GM12875 (cell line): ENCODE data around the gene KRT86.

Experiments
- H3K4me3 ChIP-seq: one replicate; pipeline ENCODE4 v1.5.1; 2011; ENCODE audit warnings: low read depth, low read length, control low read depth
- TF ChIP-seq, protein P1 (sequence below): IDR thresholded peaks from 2 replicates; pipeline ENCODE4 v1.5.1; 2011; ENCODE audit warnings: low read depth, mild to moderate bottlenecking, control low read depth, inconsistent platforms, low read length, moderate library complexity, borderline replicate concordance; ENCODE audit not compliant: insufficient read depth

KRT86 gene

DNA sequence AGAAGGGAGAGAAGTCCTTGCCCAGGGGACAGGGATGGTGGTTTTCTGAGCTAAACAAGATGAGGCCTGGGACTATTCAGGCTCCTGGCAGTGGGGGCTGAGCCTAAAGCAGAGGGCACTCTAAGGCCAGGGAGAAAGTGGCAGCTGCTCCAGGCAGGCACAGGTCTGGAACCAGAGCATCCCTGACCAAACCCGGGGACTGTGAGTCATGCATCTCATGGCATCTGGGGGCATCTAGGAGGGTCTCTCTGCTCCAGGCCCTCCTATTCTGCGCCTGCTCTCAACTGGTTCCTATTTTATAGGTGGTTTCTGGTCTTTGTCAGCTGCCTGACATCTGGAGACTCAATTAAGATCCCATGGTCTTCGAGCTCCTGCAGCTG is 29.8 kb upstream of the KRT86 start:
- H3K4me3 ChIP-seq = peak overlapping the region; percentile 63
- TF ChIP-seq, protein P1, sequence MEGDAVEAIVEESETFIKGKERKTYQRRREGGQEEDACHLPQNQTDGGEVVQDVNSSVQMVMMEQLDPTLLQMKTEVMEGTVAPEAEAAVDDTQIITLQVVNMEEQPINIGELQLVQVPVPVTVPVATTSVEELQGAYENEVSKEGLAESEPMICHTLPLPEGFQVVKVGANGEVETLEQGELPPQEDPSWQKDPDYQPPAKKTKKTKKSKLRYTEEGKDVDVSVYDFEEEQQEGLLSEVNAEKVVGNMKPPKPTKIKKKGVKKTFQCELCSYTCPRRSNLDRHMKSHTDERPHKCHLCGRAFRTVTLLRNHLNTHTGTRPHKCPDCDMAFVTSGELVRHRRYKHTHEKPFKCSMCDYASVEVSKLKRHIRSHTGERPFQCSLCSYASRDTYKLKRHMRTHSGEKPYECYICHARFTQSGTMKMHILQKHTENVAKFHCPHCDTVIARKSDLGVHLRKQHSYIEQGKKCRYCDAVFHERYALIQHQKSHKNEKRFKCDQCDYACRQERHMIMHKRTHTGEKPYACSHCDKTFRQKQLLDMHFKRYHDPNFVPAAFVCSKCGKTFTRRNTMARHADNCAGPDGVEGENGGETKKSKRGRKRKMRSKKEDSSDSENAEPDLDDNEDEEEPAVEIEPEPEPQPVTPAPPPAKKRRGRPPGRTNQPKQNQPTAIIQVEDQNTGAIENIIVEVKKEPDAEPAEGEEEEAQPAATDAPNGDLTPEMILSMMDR = no peak

DNA sequence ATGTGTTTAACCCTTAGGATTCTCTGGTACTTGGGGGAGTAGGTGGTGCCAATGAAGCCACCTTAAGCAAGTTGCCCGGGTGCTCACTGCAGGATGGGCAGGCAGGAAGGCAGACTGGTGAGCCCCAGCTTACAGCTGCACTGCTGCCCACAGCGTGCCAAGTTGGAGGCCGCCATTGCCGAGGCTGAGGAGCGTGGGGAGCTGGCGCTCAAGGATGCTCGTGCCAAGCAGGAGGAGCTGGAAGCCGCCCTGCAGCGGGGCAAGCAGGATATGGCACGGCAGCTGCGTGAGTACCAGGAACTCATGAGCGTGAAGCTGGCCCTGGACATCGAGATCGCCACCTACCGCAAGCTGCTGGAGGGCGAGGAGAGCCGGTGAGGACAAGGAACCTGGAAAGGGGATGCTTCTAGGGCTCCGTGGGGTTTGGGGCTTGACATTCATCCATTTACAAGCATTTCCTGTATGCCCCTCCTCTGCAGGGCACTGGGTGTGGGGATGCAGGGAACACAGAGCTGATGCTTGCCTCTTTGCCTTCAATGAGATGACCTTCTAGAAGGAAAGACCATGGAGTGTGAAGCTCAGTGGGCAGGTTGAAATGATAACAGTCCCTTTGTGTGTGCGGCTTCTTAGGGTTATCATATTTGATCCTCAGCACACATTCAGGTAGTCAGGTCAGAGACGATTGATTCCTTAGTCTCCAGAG is 29.0 kb upstream of the KRT86 start:
- peak overlapping the region; percentile 46 for H3K4me3 ChIP-seq

DNA sequence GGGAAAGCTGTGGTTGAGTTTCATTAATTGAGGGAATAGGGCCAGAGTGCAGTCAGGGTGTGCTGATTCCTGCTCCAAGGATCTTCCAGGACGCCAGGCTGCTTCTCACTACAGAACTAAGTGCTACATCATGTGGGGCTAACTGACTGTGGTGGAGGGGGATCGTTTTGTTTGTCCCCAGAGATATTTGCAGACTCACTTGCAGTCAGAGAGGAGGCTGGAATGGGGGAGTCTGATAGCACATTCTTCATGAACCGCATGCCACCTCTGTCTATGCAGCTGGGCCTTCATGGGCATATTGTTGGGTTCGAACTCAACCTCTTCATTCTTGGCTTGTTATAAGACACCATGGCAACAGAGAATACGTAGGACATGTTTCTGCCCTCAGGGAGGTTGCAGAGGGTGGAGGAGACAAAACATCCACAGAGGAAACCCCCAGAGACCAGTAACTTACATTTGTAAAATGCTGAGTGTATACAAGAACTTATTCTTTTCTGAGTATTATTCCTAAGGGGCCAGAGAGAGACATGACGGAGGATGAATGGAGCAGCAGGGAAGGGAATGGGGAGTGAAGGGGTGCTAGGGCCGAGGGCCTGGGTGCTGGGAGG is 28.4 kb upstream of the KRT86 start:
- peak overlapping the region; percentile 46 for H3K4me3 ChIP-seq
- TF ChIP-seq, protein P1 = no peak

More for the DNA sequence above, 29.0 kb upstream of the KRT86 start:
- TF ChIP-seq, protein P1 = no peak

DNA sequence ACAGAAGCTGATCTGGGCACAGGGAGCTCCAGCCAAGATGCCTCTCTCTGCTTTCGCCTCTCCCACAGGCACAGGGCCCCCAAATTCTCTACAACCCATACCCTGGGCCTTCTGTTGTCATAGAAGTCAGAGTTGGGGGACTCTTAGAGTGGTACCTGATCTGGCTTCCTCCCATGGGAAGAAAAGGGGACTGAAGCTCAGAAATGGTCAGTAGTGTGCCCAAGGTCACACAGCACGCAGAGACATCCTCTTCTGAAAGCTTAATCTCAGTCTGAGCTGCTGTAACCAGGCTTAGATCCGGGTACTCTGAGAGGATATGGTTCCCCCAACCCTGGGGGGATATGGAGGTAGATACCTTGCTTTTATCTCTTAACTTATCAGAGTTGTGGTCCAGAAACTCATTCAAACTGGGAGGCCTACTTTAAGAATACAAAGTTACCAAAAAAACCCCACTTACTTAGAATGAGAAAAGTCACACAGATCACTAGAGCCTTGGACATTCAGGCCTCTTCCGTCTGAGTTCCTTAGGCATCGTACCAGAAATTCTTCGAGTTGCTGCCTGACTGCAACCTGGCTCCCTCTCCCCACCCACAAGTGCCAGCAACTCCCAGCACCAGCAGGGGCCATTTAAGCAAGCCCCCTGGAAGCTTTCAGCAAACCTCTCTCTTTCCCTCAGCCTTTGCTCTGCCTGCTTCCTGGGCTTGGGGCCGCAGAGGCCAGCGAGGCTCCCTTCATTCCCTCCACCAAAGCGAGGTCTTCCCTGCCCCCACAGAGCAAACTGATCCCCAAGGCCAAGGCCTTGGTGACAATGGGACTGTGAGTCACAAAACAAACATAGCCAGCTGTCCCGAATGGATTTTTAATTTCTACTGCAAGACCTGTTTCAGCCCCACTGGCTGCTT is 27.5 kb upstream of the KRT86 start:
- H3K4me3 ChIP-seq = peak overlapping the region; percentile 46
- TF ChIP-seq, protein P1 = no peak

DNA sequence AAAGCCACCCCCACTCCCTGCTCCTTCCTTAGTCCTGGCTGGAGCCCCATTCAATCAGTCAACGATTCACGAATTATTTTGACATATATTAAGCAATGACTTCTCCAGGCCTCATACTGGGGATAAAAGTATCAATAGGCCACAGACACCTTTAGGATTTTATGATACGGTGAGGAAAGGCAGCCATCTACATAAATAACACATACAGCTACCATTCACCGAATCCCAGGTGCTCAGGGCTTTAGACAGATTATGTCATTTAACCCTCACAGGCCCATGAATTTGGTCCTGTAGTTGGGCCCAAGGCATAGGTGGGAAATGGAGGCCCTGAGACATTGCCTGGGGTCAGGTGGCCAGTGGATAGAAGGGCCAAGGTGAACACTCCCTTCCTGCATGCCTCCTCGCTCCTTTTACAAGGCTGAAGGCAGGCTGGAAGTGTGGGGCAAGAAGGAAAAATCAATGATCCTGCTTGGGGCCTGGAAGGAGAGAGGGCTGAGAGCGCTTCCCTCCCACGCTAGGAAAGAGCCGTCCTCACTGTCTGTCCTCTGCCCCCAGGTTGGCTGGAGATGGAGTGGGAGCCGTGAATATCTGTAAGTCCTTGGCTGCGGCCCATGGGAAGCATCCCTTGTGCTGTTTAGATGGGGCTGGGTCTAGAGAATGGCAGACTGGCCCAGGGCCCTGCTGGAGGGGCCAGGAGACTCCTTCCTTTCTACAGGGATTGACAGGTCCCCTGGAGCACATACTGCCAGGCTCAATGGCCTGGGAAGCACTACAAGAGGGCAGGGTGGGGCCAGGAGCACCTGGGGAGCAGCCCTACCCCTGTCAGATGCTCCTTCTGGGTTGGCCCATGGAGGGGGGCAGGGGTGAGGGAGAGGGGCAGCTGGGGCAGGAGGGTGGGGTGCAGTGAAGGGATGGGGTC is 26.6 kb upstream of the KRT86 start:
- no peak overlapping the region for H3K4me3 ChIP-seq
- TF ChIP-seq, protein P1 = no peak
